COR-L47 (cell line): ENCODE results near the gene MRFAP1.
"Not testable (repeated sequence)": the region's sequence is repeated elsewhere in the genome, so short reads cannot be mapped to it uniquely, and the experiment has no call there.

Experiments
- DNase-seq: peaks from one replicate; lab custom pipeline; 2025; lab: John Stamatoyannopoulos, UW

MRFAP1 gene

DNA sequence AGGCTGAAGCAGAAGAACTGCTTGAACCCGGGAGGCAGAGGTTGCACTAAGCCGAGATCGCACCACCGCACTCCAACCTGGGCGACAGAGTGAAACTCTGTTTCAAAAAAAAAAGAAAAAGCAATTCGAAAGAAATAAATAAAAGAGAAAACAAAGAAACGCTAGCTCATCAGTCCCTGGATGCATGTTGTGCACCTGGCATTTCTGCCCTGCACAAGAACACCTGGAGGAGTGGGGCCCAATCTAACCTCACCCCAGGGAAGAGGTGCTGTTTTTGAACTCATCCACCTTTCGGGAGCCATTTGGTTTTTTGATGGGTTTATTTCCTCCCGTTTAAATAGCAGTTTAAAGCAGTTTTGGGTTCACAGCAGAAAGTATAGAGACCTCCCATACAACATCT lies 5.7 kb upstream of the MRFAP1 start:
- no peak for DNase-seq

DNA sequence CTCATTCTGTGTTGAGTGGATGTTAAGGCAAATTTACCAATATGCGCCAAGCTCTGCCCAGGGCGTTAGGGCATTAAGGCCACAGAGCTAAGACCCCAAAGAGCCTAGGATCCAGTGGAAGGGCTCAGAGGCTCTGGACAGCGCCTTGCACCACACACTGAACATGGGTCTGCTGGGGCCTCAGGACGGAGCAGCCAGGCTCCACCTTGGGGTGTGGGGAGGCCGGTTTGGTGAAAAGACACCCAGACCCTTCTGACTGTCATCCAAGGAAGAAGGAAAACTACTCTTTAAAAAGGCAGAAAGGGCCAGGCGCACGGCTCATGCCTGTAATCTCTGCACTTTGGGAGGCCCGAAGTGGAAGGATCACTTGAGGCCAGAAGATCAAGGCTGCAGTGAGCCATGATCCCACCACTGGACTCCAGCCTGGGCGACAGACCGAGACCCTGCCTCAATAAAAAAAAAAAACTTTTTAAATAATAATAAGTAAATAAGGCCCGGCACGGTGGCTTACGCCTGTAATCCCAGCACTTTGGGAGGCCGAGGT lies 1.3 kb upstream of the MRFAP1 start:
- no peak for DNase-seq

DNA sequence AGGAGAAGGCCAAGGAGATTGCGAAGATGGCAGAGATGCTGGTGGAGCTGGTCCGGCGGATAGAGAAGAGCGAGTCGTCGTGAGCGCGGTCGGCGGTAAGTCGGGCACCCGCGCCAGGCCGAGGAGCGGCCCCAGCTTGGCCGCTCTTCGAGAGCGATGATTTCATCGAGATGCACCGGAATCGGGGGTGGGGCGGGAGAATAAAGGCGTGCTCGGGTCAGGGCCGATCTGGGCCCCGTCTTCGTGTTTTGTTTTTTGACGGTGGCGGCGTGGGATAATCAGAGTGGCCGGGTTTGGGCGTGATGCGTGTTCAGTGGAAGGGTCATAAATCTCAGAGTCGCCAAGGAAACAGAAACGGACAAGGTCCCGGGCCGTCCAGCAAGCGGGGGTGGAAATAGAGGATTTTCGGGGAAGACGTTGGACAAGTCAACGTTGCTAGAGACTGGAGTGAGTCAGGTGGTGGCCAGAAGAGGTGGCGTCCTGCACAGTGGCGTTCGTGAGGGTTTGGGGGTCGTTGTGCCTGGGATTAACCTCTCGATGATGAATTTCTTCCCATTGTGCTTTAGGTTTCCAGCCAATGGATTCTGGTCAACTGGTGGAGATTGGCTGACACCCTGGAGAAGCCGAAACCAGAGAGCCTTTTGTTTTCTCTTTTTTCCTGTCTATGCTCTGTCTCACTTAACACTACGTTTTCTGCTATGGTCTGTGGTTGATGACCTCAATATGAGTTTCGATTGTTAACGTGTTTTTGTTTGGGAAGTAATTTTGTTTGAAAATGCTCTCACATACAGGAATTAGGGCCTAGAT lies 882 bp downstream of the MRFAP1 start:
- DNase-seq, result no peak

DNA sequence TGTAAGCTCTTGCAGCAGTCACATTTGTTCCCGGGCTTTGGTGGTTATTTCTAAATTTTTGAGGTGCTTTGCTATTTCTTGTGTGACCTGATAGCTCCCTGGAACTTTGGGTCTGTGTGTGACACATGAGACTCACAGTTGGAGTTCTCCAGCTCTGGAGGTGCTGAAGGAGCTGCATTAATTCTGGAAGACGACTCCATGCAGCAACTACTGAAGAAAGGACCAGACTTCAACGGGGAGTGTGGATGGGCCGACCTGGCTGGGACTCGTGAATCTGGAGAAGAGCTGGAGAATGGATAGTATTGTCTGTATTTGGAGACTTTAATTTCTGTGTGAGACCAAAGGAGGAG lies 1.5 kb downstream of the MRFAP1 start:
- DNase-seq, result no peak

DNA sequence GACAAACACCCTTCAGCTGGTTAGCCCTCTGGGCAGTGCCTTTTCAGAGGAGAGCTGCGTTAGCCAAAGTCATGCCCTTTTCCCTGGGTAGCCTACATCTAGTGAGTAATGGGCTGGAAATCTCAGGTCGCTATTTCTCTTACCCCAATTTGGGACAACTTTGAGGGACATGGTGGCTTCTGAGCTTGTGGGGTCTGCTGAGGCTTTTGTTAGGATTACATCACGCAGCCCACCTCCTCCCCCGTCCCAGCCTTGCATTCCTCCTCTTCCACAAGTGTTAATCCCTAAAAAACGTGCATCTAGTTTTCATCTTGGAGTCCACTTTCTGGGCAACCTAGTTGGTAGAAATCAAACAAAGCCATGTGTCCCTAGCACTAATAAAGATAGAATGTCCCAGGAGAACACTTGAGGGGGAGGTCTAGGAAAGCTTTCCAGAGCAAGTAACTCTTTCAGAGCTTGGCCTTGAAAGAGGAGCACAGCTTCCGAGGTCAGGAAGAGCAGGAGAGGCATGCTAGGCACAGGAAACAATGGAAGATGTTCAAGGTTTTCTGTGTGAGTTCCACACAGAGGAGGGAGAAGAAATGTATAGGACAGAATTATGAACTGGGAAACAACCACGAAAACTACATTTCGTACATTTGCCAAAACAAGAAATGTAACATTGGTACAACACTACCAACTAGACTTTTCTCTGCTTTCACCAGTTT lies 2.8 kb downstream of the MRFAP1 start:
- DNase-seq, result no peak

DNA sequence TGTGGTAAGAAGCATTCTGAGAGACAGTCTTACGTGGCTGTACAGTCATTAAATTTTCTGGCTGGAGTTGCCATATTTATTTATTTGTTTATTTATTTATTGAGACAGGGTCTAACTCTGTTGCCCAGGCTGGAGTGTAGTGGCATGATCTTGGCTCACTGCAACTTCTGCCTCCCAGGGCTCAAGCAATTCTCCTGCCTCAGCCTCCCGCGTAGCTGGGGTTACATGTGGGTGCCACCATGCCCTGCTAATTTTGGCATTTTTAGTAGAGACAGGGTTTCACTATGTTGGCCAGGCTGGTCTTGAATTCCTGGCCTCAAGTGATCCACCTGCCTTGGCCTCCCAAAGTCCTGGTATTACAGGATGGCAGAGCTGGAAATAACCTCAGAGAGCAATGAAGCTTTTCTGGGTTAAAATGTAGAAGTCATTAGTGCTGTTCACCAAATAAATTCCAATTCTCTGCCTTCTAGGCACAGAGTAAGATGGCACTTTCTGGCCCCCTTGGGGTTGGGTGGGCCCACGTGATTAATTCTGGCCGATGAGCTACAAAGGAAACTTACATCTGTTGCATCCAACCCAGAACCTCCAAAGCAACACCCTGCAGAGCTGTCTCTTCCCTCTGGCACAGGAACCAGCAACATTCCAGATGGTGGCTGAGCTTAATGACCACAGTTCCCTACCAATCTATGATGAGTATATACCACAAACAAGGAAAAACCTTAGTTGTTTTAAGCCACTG lies 4.5 kb downstream of the MRFAP1 start:
- no peak for DNase-seq

DNA sequence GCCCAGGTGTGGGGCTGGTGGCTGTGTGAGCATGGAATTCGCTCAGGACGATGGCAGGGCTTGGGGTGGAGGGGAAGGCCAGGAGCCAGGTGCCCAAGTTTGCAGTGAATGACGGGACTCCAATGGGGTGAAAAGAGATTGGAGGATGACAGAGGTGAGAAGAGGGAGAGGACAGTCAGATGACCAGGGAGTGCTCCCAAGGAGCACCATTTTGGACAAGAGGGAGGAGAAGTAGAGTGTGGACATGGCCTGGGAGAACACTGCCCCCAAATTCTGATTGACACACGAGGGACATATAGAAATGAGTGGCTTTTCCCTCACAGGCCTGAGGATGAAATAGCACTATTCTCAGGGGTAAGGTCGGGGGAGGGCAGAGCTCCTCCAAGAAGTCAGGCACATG lies 6.7 kb downstream of the MRFAP1 start:
- no peak for DNase-seq

DNA sequence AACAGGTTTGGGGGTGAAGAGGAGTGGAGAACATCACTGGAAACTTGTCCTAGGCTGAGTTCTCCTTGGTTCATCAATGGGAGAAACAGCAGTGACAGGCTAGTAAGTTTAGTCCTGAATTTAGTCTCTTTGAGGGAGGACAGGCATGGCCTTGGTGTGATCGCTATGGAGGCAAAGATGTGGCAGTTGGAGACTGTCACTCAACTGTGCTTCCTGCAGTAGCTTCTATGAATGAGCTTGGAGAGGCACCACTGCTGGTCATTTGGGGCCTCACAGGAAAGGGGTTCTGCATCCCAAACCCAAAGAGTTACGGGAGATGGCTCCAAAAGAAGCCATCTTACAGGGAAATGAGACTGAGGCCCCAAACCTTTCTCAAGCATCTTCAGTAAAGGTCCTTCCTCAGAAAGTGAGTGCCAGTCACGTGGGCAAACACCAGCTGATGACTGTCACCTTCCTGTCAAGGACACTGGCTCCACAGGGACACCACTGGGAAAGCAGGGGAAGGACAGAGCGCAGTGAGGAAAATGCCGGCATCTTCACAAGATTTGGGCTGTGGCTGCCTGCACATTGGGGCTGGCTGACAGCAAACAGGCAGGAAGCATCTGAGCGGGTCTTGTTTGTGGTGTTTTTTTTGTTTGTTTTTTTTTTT lies 7.2 kb downstream of the MRFAP1 start:
- DNase-seq, result no peak

DNA sequence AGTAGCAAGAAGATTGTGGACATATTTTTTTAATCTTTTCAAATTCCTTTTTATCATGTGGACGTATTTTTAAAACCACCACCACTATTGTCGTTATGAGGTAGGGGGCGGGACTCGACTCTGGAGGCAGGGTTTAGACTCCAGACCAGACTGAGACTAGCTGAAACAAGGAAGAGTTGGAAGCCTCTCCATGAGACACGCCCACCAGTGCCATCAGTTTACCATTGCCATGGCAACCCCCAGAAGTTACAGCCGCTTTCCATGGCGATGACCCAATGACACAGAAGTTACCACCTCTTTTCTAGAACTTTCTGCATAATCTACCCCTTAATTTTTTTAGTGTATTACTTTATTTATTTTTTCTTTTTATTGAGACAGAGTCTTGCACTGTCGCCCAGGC lies 8.7 kb downstream of the MRFAP1 start:
- no peak for DNase-seq

DNA sequence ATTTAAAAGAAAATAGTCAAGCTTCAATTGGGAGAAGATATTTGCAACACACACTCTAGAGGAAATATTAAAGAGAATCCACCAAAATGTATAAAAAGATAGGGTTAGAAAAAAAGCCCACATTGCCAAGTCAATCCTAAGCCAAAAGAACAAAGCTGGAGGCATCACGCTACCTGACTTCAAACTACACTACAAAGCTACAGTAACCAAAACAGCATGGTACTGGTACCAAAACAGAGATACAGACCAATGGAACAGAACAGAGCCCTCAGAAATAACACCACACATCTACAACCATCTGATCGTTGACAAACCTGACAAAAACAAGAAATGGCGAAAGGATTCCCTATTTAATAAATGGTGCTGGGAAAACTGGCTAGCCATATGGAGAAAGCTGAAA lies 13.7 kb downstream of the MRFAP1 start:
- not testable (repeated sequence) for DNase-seq

DNA sequence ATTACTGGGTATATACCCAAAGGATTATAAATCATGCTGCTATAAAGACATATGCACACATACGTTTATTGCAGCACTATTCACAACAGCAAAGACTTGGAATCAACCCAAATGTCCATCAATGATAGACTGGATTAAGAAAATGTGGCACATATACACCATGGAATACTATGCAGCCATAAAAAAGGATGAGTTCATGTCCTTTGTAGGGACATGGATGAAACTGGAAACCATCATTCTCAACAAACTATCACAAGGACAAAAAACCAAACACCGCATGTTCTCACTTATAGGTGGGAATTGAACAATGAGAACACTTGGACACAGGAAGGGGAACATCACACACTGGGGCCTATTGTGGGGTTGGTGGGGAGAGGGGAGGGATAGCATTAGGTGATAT lies 14.8 kb downstream of the MRFAP1 start:
- DNase-seq, result not testable (repeated sequence)

DNA sequence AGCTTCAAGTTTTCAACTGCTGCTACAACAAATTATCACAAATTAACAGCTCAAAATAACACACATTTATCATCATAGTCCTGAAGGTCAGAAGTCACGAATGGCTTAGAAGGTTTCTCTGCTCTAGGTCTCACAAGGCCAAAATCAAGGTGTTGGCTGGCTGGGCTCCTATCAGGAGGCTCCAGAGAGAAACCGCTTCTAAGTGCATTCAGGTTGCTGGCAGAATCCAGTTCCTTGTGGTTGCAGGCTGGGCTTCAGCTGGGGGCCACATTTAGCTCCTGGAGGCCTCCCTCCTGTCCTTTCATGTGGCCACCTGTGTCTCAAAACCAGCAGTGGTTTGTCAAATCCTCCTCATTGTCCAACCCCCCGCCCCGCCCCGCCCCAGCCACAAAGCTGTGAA lies 15.4 kb downstream of the MRFAP1 start:
- DNase-seq, result no peak

DNA sequence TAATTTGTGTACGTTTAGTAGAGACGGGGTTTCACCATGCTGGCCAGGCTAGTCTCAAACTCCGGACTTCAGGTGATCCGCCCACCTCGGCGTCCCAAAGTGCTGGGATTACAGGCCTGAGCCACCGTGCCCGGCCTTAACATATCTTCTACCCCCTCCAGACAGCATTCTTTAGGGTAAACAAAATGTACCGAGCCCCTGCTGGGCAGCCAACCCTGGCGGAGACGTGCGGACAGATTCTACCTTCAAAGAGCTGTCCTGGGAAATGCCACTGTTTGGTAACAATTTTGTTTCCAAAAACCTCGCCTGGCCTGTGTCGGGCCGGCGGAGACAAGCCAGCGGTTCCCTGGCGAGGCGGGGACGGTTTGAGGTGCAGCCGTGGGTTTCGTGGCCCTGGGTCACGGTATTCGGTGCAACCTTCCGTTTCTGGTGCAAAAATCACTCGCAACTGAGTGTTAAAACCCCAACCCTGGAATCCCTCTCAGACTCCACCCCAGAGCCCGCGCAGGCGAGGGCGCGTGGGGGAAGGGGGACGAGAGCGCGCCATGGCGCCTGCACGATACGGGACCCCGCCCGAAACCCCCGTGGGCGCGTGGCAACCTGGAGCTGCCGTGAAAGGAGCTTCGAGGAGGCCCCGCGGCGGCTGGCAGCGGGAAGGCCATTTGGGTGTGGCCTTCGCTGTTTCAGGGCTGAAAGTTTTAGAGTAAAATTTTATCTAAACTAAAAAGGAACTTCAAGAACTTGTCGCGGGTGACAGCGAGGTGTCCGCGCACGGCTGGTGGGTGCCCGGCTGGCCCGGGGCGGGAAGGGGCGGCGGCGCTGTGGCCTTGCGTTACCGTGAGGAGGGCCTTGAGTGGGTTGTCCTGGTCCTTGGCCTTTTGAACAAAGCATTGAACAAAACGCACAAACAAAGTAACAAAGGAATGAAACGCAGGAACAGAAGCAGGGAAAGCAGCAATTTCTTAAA lies 17.0 kb downstream of the MRFAP1 start:
- DNase-seq, result no peak

DNA sequence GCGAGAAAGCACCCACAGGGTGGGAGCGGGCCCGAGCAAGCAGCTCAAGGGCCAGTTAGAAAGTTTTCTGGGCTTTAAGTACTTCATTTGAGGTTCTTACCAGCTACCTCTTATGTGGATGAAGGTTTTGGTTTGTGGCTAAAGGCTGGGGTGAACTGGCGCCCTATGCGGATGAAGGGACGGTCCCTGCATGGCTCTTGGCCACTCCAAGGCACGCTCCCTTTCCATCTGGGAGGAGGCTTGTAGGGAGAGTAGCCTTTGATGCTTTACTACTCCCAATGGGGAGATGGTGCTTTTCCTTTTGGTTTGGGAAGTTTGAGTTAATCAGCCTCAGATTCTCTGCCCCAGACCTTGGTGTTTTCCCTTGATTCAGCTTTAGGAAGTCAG lies 17.7 kb downstream of the MRFAP1 start:
- DNase-seq, result no peak

DNA sequence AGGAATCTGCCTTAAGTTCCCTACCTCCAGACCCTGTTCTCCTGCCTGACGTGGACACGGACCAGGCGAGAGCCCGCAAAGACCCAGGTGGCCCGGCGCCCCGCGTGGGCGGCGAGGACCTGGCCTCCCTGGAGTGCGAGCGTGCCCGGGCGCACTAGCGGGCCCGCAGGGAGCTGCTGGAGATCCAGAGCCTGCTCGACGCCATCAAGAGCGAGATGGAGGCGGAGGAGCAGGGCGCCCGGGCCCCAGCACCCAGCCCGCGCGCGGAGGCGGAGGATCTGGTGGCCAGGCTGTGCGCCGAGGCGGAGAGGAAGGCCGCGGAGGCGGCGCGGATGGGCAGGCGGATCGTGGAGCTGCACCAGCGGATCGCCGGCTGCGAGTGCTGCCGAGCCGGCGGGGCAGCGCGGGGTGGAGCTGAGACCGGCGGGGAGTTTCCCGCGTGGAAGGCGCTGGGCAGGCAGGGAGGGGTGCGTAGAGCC lies 18.2 kb downstream of the MRFAP1 start:
- no peak for DNase-seq

DNA sequence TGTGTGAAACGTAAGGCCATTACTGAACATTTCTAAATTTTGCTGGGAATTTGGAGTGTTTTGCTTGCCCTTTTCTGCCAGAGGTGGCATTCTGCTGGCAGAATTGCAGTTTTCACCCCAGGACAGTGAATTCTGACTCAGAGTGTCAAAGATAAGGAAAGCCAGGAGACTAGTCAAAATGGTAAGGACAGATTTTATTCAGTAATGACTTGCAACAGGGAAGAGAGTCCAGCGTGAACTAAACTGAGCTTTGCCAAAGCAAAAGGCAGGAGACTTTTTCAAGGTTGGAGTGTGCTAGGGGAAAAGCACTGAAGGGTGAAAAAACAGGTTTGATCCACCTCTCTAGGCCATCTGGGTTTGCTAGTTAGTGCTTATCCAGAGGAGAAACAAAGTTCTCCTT lies 19.4 kb downstream of the MRFAP1 start:
- no peak for DNase-seq

DNA sequence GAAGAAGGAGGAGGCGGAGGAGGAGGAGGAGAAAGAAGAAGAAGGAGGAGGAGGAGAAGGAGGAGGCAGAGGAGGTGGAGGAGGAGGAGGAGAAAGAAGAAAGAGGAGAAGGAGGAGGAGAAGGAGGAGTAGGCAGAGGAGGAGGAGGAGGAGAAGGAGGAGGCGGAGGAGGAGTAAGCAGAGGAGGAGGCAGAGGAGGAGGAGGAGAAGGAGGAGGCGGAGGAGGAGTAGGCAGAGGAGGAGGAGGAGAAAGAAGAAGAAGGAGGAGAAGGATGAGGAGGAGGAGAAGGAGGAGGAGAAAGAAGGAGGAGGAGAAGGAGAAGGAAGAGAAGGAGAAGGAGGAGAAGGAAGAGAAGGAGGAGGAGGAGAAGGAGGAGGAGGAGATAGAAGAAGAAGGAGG lies 19.9 kb downstream of the MRFAP1 start:
- no peak for DNase-seq

DNA sequence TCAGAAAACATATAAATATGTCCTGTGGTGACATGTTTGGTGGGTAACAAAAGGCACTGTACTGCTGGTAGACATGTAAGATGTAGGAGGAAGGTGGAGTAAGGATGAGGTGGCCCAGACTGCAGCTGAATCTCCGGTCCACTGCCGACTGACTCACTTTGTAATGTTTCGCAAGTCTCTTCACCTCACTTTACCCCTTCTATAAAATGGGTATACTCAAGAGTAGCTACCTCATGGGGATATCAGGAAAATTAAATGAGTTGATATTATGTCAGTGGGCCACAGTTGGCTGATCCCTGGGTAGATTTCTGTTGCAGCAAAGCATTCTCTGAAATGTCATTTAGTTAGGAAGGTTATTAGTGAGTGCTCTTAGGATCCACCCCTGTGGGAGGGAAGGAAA lies 22.1 kb downstream of the MRFAP1 start:
- no peak for DNase-seq

DNA sequence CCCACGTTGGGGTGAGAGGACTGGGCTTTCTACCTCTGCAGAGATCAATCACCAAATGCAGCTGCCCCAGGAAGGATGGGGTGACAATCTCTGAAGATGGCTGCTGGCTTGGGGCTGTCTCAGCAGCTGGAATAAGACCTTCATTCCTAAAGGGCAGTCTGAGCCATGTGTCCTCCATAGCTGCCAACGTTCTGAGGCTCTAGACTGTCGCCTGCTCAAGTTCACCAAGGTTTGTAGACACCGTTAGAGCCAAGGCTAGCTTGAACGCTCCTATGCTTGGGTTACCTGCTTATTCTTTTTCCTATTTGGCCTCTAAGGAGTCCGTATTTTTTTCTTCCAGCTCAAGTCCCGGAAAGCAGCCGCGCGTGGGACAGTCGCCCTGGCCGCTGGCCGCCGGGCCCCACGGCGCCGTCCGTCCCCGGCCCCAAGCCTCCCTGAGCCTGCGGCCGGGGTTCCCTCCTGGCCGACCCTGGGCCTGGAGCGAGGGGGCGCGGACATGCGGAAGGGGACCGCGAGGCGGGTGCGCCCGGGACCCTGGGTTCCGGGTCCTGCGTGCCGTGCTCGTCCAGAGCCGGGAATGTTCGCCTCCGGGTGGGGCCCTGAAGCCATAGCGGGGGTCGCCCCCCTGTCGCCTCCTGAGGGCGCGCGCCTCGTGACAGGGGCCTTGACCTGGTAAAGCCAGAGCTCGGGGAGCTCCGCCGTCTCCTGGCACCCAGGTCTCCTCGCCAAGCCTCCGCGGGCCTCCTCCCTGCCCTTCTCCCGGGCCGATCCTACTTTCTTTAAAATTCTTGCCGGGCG lies 23.3 kb downstream of the MRFAP1 start:
- DNase-seq, result no peak

DNA sequence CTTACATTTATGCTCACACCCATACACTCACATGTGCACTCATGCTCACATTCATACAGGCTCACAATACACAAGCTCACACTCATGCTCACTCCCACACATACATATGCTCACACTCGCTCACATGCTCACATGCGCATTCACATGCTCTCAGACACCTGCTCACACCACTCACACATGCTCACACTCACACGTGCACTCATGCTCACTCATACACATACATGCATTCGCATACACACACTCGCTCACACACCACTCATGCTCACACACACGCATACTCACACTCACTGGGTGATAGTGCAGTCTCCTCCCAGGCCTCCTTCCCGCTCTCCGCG lies 24.8 kb downstream of the MRFAP1 start:
- DNase-seq, result no peak
